A549 (cell line): Measurements from ENCODE around the gene VASN. TPM values are rescaled to one million over a fixed set of nuclear protein-coding genes. Genes with fewer than 3 reads are reported as not detected.

ENCODE experiments used
- ATAC-seq, 2 experiments: fragments of 200-7000 bp in 1 of 2; fragments of >200 bp in 1 of 2; cut with Nextera tagmentation in 1 of 2; cut with Tn5 transposase in 1 of 2; 3 replicates each; pipeline versions ENCODE4 v1.8.0 to v1.9.1; 2018 to 2020; ENCODE audit warnings: mild to moderate bottlenecking in 1 of 2, moderate library complexity in 1 of 2
- CTCF ChIA-PET: fragments of 300-600 bp; sonication (Branson Sonifier 250); formaldehyde crosslinking; extraction: SDS; loops from one replicate; lab custom pipeline; 2021; ENCODE audit warnings: antibody characterized with exemption, inconsistent platforms; lab: Yijun Ruan, JAX
- POLR2A ChIA-PET: fragments of 350-600 bp; formaldehyde crosslinking; extraction: SDS; loops from one replicate; lab custom pipeline; 2021; ENCODE audit warnings: antibody characterized with exemption, inconsistent platforms; lab: Yijun Ruan, JAX
- DNase-seq, 2 experiments: peaks; one replicate each; pipeline versions ENCODE4 v3.0.0 to v3.0.0-alpha.2; 2011 to 2016; ENCODE audit warnings: low read depth in 1 of 2, low spot score in 1 of 2
- FAIRE-seq: peaks from 2 replicates; lab custom pipeline; 2011; peaks lifted over from hg19 to GRCh38; lab: Jason Lieb, UNC
- H3K27ac ChIP-seq, 2 experiments: fragments of >200 bp; sonication (Bioruptor Twin); formaldehyde crosslinking; 3 replicates each; pipeline ENCODE4 v1.5.1; 2016 to 2017
- H3K4me1 ChIP-seq: fragments of >200 bp; sonication (Bioruptor Twin); formaldehyde crosslinking; 3 replicates; pipeline ENCODE4 v1.6.1; 2016
- H3K4me2 ChIP-seq: fragments of >200 bp; sonication (Bioruptor Twin); formaldehyde crosslinking; 3 replicates; pipeline ENCODE4 v1.6.1; 2016
- H3K4me3 ChIP-seq: fragments of >200 bp; sonication (Bioruptor Twin); formaldehyde crosslinking; 3 replicates; pipeline ENCODE4 v1.5.1; 2016
- H3K9me3 ChIP-seq: fragments of >200 bp; sonication (Bioruptor Twin); formaldehyde crosslinking; 3 replicates; pipeline ENCODE4 v1.6.1; 2016
- CHD2 ChIP-seq: fragments of 150-350 bp; IDR thresholded peaks from 2 replicates; pipeline ENCODE4 v1.6.1; 2014; ENCODE audit warnings: low read length; ENCODE audit not compliant: partially characterized antibody
- E2F6 ChIP-seq: IDR thresholded peaks from 2 replicates; pipeline ENCODE4 v1.6.1; 2012; ENCODE audit warnings: low read depth, borderline replicate concordance
- EHF ChIP-seq: fragments of 250-450 bp; sonication (Bioruptor Pico); IDR thresholded peaks from 2 replicates; pipeline ENCODE4 v1.5.0; 2020; ENCODE audit warnings: mild to moderate bottlenecking
- ELK1 ChIP-seq: fragments of 150-350 bp; IDR thresholded peaks from 2 replicates; pipeline ENCODE4 v1.6.1; 2014; ENCODE audit warnings: low read depth, mild to moderate bottlenecking, low read length
- EP300 ChIP-seq, 2 experiments: fragments of >200 bp; sonication (Bioruptor Twin); formaldehyde crosslinking; IDR thresholded peaks; 2 replicates in 1 of 2; 3 replicates in 1 of 2; pipeline ENCODE4 v1.6.1; 2016 to 2017
- FOSB ChIP-seq: fragments of 250-450 bp; sonication (Bioruptor Pico); IDR thresholded peaks from 2 replicates; pipeline ENCODE4 v1.5.0; 2020; ENCODE audit warnings: mild to moderate bottlenecking, moderate library complexity
- FOSL2 ChIP-seq, 2 experiments: fragments of 450-650 bp in 1 of 2; fragments of >200 bp in 1 of 2; sonication (Bioruptor Twin) in 1 of 2; formaldehyde crosslinking; IDR thresholded peaks; 2 replicates each; pipeline versions ENCODE4 v1.5.0 to v1.6.1; 2016 to 2020; ENCODE audit warnings: mild to moderate bottlenecking in 1 of 2, moderate library complexity in 1 of 2
- GATA3 ChIP-seq: IDR thresholded peaks from 2 replicates; pipeline ENCODE4 v1.6.1; 2012; ENCODE audit warnings: borderline replicate concordance
- HMGXB4 ChIP-seq: fragments of 250-450 bp; sonication (Bioruptor Pico); IDR thresholded peaks from 2 replicates; pipeline ENCODE4 v1.5.0; 2021; ENCODE audit warnings: mild to moderate bottlenecking, moderate library complexity, borderline replicate concordance
- HOXB5 ChIP-seq: fragments of 250-450 bp; sonication (Bioruptor Pico); IDR thresholded peaks from 2 replicates; pipeline ENCODE4 v1.5.0; 2020; ENCODE audit warnings: mild to moderate bottlenecking, moderate library complexity
- JUN ChIP-seq, 2 experiments: fragments of >200 bp; sonication (Bioruptor Twin); formaldehyde crosslinking; IDR thresholded peaks; 2 replicates in 1 of 2; 3 replicates in 1 of 2; pipeline ENCODE4 v1.6.1; 2016 to 2017
- KDM5A ChIP-seq: fragments of 200-600 bp; sonication (generic); IDR thresholded peaks from 2 replicates; pipeline ENCODE4 v1.6.1; 2016; ENCODE audit warnings: antibody characterized with exemption, mild to moderate bottlenecking
- POLR2A ChIP-seq: IDR thresholded peaks from 2 replicates; pipeline ENCODE4 v1.6.1; 2012; ENCODE audit warnings: mild to moderate bottlenecking, low read length
- REST ChIP-seq: fragments of 200-600 bp; sonication (generic); IDR thresholded peaks from 2 replicates; pipeline ENCODE4 v1.6.1; 2016; ENCODE audit warnings: antibody characterized with exemption, mild to moderate bottlenecking, moderate library complexity
- SMC3 ChIP-seq: fragments of >200 bp; sonication (Bioruptor Twin); formaldehyde crosslinking; IDR thresholded peaks from 3 replicates; pipeline ENCODE4 v1.6.1; 2018; ENCODE audit warnings: inconsistent platforms
- SREBF2 ChIP-seq: fragments of 450-650 bp; IDR thresholded peaks from 2 replicates; pipeline ENCODE4 v1.6.1; 2014; ENCODE audit warnings: mild to moderate bottlenecking, moderate library complexity
- TFCP2L1 ChIP-seq: fragments of 250-450 bp; sonication (Bioruptor Pico); IDR thresholded peaks from 2 replicates; pipeline ENCODE4 v1.5.0; 2021; ENCODE audit warnings: mild to moderate bottlenecking
- ZC3H11A ChIP-seq: fragments of 450-650 bp; IDR thresholded peaks from 2 replicates; pipeline ENCODE4 v1.6.1; 2014; ENCODE audit warnings: antibody characterized with exemption, mild to moderate bottlenecking
- ZFP36 ChIP-seq: fragments of 450-650 bp; IDR thresholded peaks from 2 replicates; pipeline ENCODE4 v1.6.1; 2014; ENCODE audit warnings: borderline replicate concordance; ENCODE audit not compliant: partially characterized antibody
- ZSCAN20 ChIP-seq: fragments of 250-450 bp; sonication (Bioruptor Pico); IDR thresholded peaks from 2 replicates; pipeline ENCODE4 v1.8.0; 2022; ENCODE audit warnings: mild to moderate bottlenecking, moderate library complexity
- WGBS: methylation state at CpG from one replicate; pipeline ENCODE4 v1.1.6; 2017; ENCODE audit errors: missing lambda C conversion rate; 5-methylcytosine and 5-hydroxymethylcytosine counted together
- polyA plus RNA-seq, 4 experiments: library from polyadenylated mRNA; depleted of rRNA in 3 of 4; stranded (reverse); fragments of >200 nt; fragmentation: RNase III in 1 of 4; extraction: RNeasy Plus Mini Kit Qiagen cat#74134 plus additional on column Dnase treatment in 1 of 4; gene quantifications; 2 replicates in 3 of 4; 3 replicates in 1 of 4; pipeline ENCODE4 v1.2.3, GENCODE V29; 2011 to 2017

VASN gene
- polyA plus RNA-seq, 2 of the 4 experiments (the other 2 are of a cell fraction), result 2.3 to 4.0 TPM

GRCh38 chr16:4365615-4366014 lies 6.0 kb upstream of the VASN start:
- no peak for FAIRE-seq
- H3K4me2 ChIP-seq, result no peak overlapping the region
- POLR2A ChIA-PET, result interaction anchor here (0.6 kb wide), 1 partner anchor 37 kb away, joined by 3 read pairs; no protein-coding TSS in a partner anchor

GRCh38 chr16:4366016-4366415 lies 5.6 kb upstream of the VASN start:
- FAIRE-seq, result no peak
- Histone ChIP-seq H3K4me2 (no peak overlapping the region), H3K27ac (no peak overlapping the region), H3K4me1 (peaks cover 21% of the 10 kb centered on the region), H3K4me3 (no peak overlapping the region)
- WGBS, result 87% methylated on average over 5 of the region's 13 CpGs
- ChIA-PET POLR2A (interaction anchor here (0.6 kb wide), 1 partner anchor 37 kb away, joined by 3 read pairs; no protein-coding TSS in a partner anchor), CTCF (interaction anchor here (0.7 to 14.1 kb wide), 6 partner anchors 10 to 34 kb away, joined by 3 to 833 read pairs (median 4); no protein-coding TSS in a partner anchor)
- no peak for ATAC-seq
- DNase-seq, result no peak
- no peak for TF ChIP-seq ZC3H11A
- TF ChIP-seq EHF (CRISPR knock-in tag), result no peak
- no peak for TF ChIP-seq KDM5A
- no peak for TF ChIP-seq FOSB (CRISPR knock-in tag)
- TF ChIP-seq SMC3, result no peak
- TF ChIP-seq REST, result no peak
- no peak for TF ChIP-seq TFCP2L1 (CRISPR knock-in tag)
- no peak for TF ChIP-seq HOXB5
- TF ChIP-seq ZSCAN20 (CRISPR knock-in tag), result no peak
- no peak for TF ChIP-seq FOSL2 (IDR thresholded peaks at IDR 0.05)
- no peak for TF ChIP-seq FOSL2 (CRISPR knock-in tag; IDR thresholded peaks at IDR 0.05)
- no peak for TF ChIP-seq ZFP36
- no peak for TF ChIP-seq E2F6
- TF ChIP-seq, all 56 proteins: peak for 0
- no peaks in the 10 kb centered on the region for H3K9me3 ChIP-seq

More at GRCh38 chr16:4365615-4366014, 6.0 kb upstream of the VASN start:
- DNase-seq (no peak), ATAC-seq (no peak)
- CTCF ChIA-PET, result interaction anchor here (0.9 to 14.1 kb wide), 7 partner anchors 8 to 34 kb away, joined by 3 to 833 read pairs (median 3); no protein-coding TSS in a partner anchor
- Histone ChIP-seq H3K27ac (no peak overlapping the region), H3K4me3 (no peak overlapping the region), H3K9me3 (no peaks in the 10 kb centered on the region), H3K4me1 (peaks cover 19% of the 10 kb centered on the region)
- WGBS, result 87% methylated on average over 12 of the region's 12 CpGs
- TF ChIP-seq HMGXB4 (no peak), JUN (IDR thresholded peaks at IDR 0.05) (no peak), GATA3 (no peak), CHD2 (no peak), EP300 (IDR thresholded peaks at IDR 0.05) (no peak), ELK1 (no peak), SREBF2 (no peak), POLR2A (no peak), FOSL2 (IDR thresholded peaks at IDR 0.05) (no peak), FOSL2 (CRISPR knock-in tag; IDR thresholded peaks at IDR 0.05) (no peak), TFCP2L1 (CRISPR knock-in tag) (no peak)
